ENCODE results near the gene KIF26B.

KIF26B gene

GRCh38 chr1:245701631-245702030 is 546.8 kb downstream of the KIF26B start:
- Histone ChIP-seq H3K9ac (ENCODE audit: low read length) (no peak overlapping the region), H2AFZ (ENCODE audit: low read length) (no peak overlapping the region), H3K9me3 (replicated peaks; ENCODE audit: insufficient read depth, low read length) (no peaks in the 10 kb centered on the region), H3K9me2 (replicated peaks; ENCODE audit: insufficient read depth, low read length) (no peaks in the 10 kb centered on the region), H3K79me2 (ENCODE audit: low read length) (no peaks in the 10 kb centered on the region), H3K4me2 (ENCODE audit: low read depth, low read length) (no peak overlapping the region), H3K36me3 (replicated peaks; ENCODE audit: insufficient read depth, low read length) (no peaks in the 10 kb centered on the region), H3K27ac (ENCODE audit: low read length) (no peak overlapping the region), H4K20me1 (ENCODE audit: insufficient read depth, low read length) (no peaks in the 10 kb centered on the region), H3F3A (ENCODE audit: insufficient read depth, low read length) (no peaks in the 10 kb centered on the region), H3K27me3 (replicated peaks; ENCODE audit: insufficient read depth, low read length) (no peaks in the 10 kb centered on the region), H3K4me1 (ENCODE audit: low read length) (no peaks in the 10 kb centered on the region), H3K4me3 (ENCODE audit: low read length) (no peak overlapping the region)
- TF ChIP-seq EZH2 (optimal IDR thresholded peaks at IDR 0.05; ENCODE audit: low read depth, low read length), result no peak
- DNase-seq, result no peak

GRCh38 chr1:245702346-245702745 is 547.6 kb downstream of the KIF26B start:
- no peaks in the 10 kb centered on the region for H3F3A ChIP-seq (ENCODE audit: insufficient read depth, low read length)
- H3K9me3 ChIP-seq (replicated peaks; ENCODE audit: insufficient read depth, low read length), result no peaks in the 10 kb centered on the region
- no peak overlapping the region for H3K4me2 ChIP-seq (ENCODE audit: low read depth, low read length)
- H3K4me1 ChIP-seq (ENCODE audit: low read length), result no peaks in the 10 kb centered on the region
- H3K36me3 ChIP-seq (replicated peaks; ENCODE audit: insufficient read depth, low read length), result no peaks in the 10 kb centered on the region
- no peak overlapping the region for H3K4me3 ChIP-seq (ENCODE audit: low read length)
- no peaks in the 10 kb centered on the region for H3K9me2 ChIP-seq (replicated peaks; ENCODE audit: insufficient read depth, low read length)
- H3K79me2 ChIP-seq (ENCODE audit: low read length), result no peaks in the 10 kb centered on the region
- H3K9ac ChIP-seq (ENCODE audit: low read length), result no peak overlapping the region
- H3K27ac ChIP-seq (ENCODE audit: low read length), result no peak overlapping the region
- no peak for TF ChIP-seq CTCF (IDR thresholded peaks at IDR 0.05; ENCODE audit: low read length)
- no peak for TF ChIP-seq EZH2phosphoT487 (IDR thresholded peaks at IDR 0.05; ENCODE audit: low read length)
- no peak for TF ChIP-seq EZH2 (optimal IDR thresholded peaks at IDR 0.05; ENCODE audit: low read depth, low read length)
- no peaks in the 10 kb centered on the region for H4K20me1 ChIP-seq (ENCODE audit: insufficient read depth, low read length)
- H2AFZ ChIP-seq (ENCODE audit: low read length), result no peak overlapping the region
- DNase-seq, result no peak
- H3K27me3 ChIP-seq (replicated peaks; ENCODE audit: insufficient read depth, low read length), result no peaks in the 10 kb centered on the region

DNA sequence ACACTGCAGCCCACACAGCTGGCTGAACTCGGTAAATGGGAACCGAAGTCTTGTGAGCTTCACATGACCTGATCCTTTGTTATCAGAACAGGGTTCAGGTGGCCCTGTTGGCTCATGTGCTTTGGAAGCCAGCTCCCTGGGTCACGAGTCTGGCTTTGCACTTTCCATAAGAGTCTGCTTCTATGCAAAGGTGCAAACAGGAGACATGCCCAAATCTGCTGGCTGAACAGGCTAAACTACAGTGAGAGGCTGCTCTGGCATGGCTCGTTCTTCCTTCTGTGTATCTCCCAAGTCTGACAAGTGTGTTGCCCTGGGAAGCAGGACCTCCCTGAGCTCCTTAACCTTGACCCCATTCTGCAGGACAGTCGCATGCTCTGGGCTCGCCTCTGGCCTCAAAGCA is 549.6 kb downstream of the KIF26B start:
- Histone ChIP-seq H3F3A (ENCODE audit: insufficient read depth, low read length) (no peaks in the 10 kb centered on the region), H3K4me3 (ENCODE audit: low read length) (no peak overlapping the region), H3K4me2 (ENCODE audit: low read depth, low read length) (no peak overlapping the region), H3K27ac (ENCODE audit: low read length) (no peak overlapping the region), H3K79me2 (ENCODE audit: low read length) (no peaks in the 10 kb centered on the region), H3K9me2 (replicated peaks; ENCODE audit: insufficient read depth, low read length) (no peaks in the 10 kb centered on the region), H3K36me3 (replicated peaks; ENCODE audit: insufficient read depth, low read length) (no peaks in the 10 kb centered on the region), H3K4me1 (ENCODE audit: low read length) (no peaks in the 10 kb centered on the region), H4K20me1 (ENCODE audit: insufficient read depth, low read length) (no peaks in the 10 kb centered on the region), H2AFZ (ENCODE audit: low read length) (no peak overlapping the region), H3K9ac (ENCODE audit: low read length) (no peak overlapping the region), H3K9me3 (replicated peaks; ENCODE audit: insufficient read depth, low read length) (no peaks in the 10 kb centered on the region), H3K27me3 (replicated peaks; ENCODE audit: insufficient read depth, low read length) (no peaks in the 10 kb centered on the region)
- TF ChIP-seq EZH2 (optimal IDR thresholded peaks at IDR 0.05; ENCODE audit: low read depth, low read length) (no peak), CTCF (IDR thresholded peaks at IDR 0.05; ENCODE audit: low read length) (no peak), EZH2phosphoT487 (IDR thresholded peaks at IDR 0.05; ENCODE audit: low read length) (no peak)
- no peak for DNase-seq

GRCh38 chr1:245704765-245705164 is 550.0 kb downstream of the KIF26B start:
- no peaks in the 10 kb centered on the region for H3K36me3 ChIP-seq (replicated peaks; ENCODE audit: insufficient read depth, low read length)
- DNase-seq, result no peak
- H2AFZ ChIP-seq (ENCODE audit: low read length), result no peak overlapping the region

More at GRCh38 chr1:245704765-245705164, 550.0 kb downstream of the KIF26B start:
- H3K79me2 ChIP-seq (ENCODE audit: low read length), result no peaks in the 10 kb centered on the region
- no peaks in the 10 kb centered on the region for H3K4me1 ChIP-seq (ENCODE audit: low read length)
- H3K4me2 ChIP-seq (ENCODE audit: low read depth, low read length), result no peak overlapping the region
- H3K27me3 ChIP-seq (replicated peaks; ENCODE audit: insufficient read depth, low read length), result no peaks in the 10 kb centered on the region
- no peaks in the 10 kb centered on the region for H4K20me1 ChIP-seq (ENCODE audit: insufficient read depth, low read length)
- H3K27ac ChIP-seq (ENCODE audit: low read length), result no peak overlapping the region
- no peaks in the 10 kb centered on the region for H3K9me2 ChIP-seq (replicated peaks; ENCODE audit: insufficient read depth, low read length)
- H3K9ac ChIP-seq (ENCODE audit: low read length), result no peak overlapping the region
- no peak overlapping the region for H3K4me3 ChIP-seq (ENCODE audit: low read length)
- H3K9me3 ChIP-seq (replicated peaks; ENCODE audit: insufficient read depth, low read length), result no peaks in the 10 kb centered on the region
- no peaks in the 10 kb centered on the region for H3F3A ChIP-seq (ENCODE audit: insufficient read depth, low read length)
- TF ChIP-seq EZH2phosphoT487 (IDR thresholded peaks at IDR 0.05; ENCODE audit: low read length) (no peak), EZH2 (optimal IDR thresholded peaks at IDR 0.05; ENCODE audit: low read depth, low read length) (no peak), CTCF (IDR thresholded peaks at IDR 0.05; ENCODE audit: low read length) (no peak)

All from MM.1S (cell line).